ENCODE results near the gene C13orf42.

Gene C13orf42

GRCh38 chr13:51065372-51066090, 45.5 kb downstream of the C13orf42 start:
- no peak for DNase-seq (ENCODE audit: low read depth)

- DNase-seq (ENCODE audit: low read depth) = no peak
Measured at GRCh38 chr13:51064753-51065152, 46.3 kb downstream of the C13orf42 start.

- DNase-seq (ENCODE audit: low read depth) = no peak
Measured at GRCh38 chr13:51063909-51064308, 47.2 kb downstream of the C13orf42 start.

GRCh38 chr13:51058461-51059167, 52.5 kb downstream of the C13orf42 start:
- no peak for DNase-seq (ENCODE audit: low read depth)

- no peak for DNase-seq (ENCODE audit: low read depth)
Measured at GRCh38 chr13:51057906-51058305, 53.2 kb downstream of the C13orf42 start.

GRCh38 chr13:51057001-51057400, 54.1 kb downstream of the C13orf42 start:
- DNase-seq (ENCODE audit: low read depth) = no peak

- DNase-seq (ENCODE audit: low read depth) = no peak
Measured at GRCh38 chr13:51052581-51052980, 58.5 kb downstream of the C13orf42 start.

GRCh38 chr13:51050021-51050830, 60.8 kb downstream of the C13orf42 start:
- DNase-seq (ENCODE audit: low read depth) = no peak

- DNase-seq (ENCODE audit: low read depth) = no peak
Measured at GRCh38 chr13:51048616-51049015, 62.5 kb downstream of the C13orf42 start.

- no peak for DNase-seq (ENCODE audit: low read depth)
Measured at GRCh38 chr13:51048166-51048461, 63.0 kb downstream of the C13orf42 start.

GRCh38 chr13:51047434-51048165, 63.5 kb downstream of the C13orf42 start:
- DNase-seq (ENCODE audit: low read depth) = no peak

- no peak for DNase-seq (ENCODE audit: low read depth)
Measured at GRCh38 chr13:51045451-51045850, 65.6 kb downstream of the C13orf42 start.

- no peak for DNase-seq (ENCODE audit: low read depth)
Measured at GRCh38 chr13:51044023-51044665, 66.9 kb downstream of the C13orf42 start.

- no peak for DNase-seq (ENCODE audit: low read depth)
Measured at GRCh38 chr13:51043310-51043709, 67.8 kb downstream of the C13orf42 start.

- no peak for DNase-seq (ENCODE audit: low read depth)
Measured at GRCh38 chr13:51041710-51042109, 69.4 kb downstream of the C13orf42 start.

GRCh38 chr13:51041126-51041525, 69.9 kb downstream of the C13orf42 start:
- DNase-seq (ENCODE audit: low read depth) = no peak

GRCh38 chr13:51040431-51040830, 70.6 kb downstream of the C13orf42 start:
- no peak for DNase-seq (ENCODE audit: low read depth)

- no peak for DNase-seq (ENCODE audit: low read depth)
Measured at GRCh38 chr13:51036418-51036817, 74.7 kb downstream of the C13orf42 start.

GRCh38 chr13:51035978-51036377, 75.1 kb downstream of the C13orf42 start:
- DNase-seq (ENCODE audit: low read depth) = no peak

- DNase-seq (ENCODE audit: low read depth) = no peak
Measured at GRCh38 chr13:51035469-51035868, 75.6 kb downstream of the C13orf42 start.

- DNase-seq (ENCODE audit: low read depth) = no peak
Measured at GRCh38 chr13:51034906-51035305, 76.2 kb downstream of the C13orf42 start.
